Peyer's patch (tissue), 4 donors: Measurements from ENCODE around the gene AUTS2. TPM values are rescaled to one million over a fixed set of nuclear protein-coding genes. Genes with fewer than 3 reads are reported as not detected.

ENCODE experiments used
- DNase-seq, 3 donors: peaks; one replicate each; pipeline ENCODE4 v3.0.0-alpha.2; 2017 to 2019
- H3K27ac ChIP-seq, 4 donors: fragments of 200-600 bp; sonication (generic); one replicate each; pipeline ENCODE4 v1.5.1; 2016 to 2019
- H3K27me3 ChIP-seq, 2 donors: fragments of 200-600 bp; sonication (generic); one replicate each; pipeline ENCODE4 v1.5.1; 2019
- H3K36me3 ChIP-seq, 3 donors: fragments of 200-600 bp; sonication (generic); one replicate each; pipeline ENCODE4 v1.5.1; 2016 to 2019
- H3K4me1 ChIP-seq, 4 donors: fragments of 200-600 bp; sonication (generic); one replicate each; pipeline ENCODE4 v1.5.1; 2016 to 2019
- H3K4me3 ChIP-seq, 4 donors: fragments of 200-600 bp; sonication (generic); 1 replicate in 3 of 4; 2 replicates in 1 of 4; pipeline ENCODE4 v1.5.1; 2016 to 2019; ENCODE audit warnings: mild to moderate bottlenecking in 1 of 4
- H3K9me3 ChIP-seq, 4 donors: fragments of 200-600 bp; sonication (generic); one replicate each; pipeline ENCODE4 v1.5.1; 2016 to 2019; ENCODE audit warnings: mild to moderate bottlenecking in 1 of 4
- POLR2A ChIP-seq, 2 donors: fragments of 450-650 bp; IDR thresholded peaks; one replicate each; pipeline ENCODE4 v1.5.1; 2017; ENCODE audit warnings: antibody characterized with exemption in 2 of 2, mild to moderate bottlenecking in 2 of 2, moderate library complexity in 2 of 2
- total RNA-seq, 4 donors: library from RNA; depleted of rRNA; stranded (reverse); fragments of >200 nt; gene quantifications; one replicate each; pipeline ENCODE4 v1.1.0, GENCODE V29; 2016
- TF ChIP-seq, protein P1 (sequence below), 6 experiments: fragments of 450-650 bp in 4 of 6; fragments of 200-600 bp in 2 of 6; sonication (generic) in 1 of 6; IDR thresholded peaks; one replicate each; pipeline ENCODE4 v1.5.1; 2017 to 2019; ENCODE audit warnings: antibody characterized with exemption in 6 of 6, mild to moderate bottlenecking in 3 of 6, moderate library complexity in 1 of 6

Gene AUTS2
- total RNA-seq, 4 donors from 2014 or later = 55.9 to 90.0 (median 72.6) TPM

- no peak for DNase-seq
- no peaks in the 10 kb centered on the region for H3K9me3 ChIP-seq
Observed at GRCh38 chr7:70371652-70372051, 773.4 kb downstream of the AUTS2 start.

DNA sequence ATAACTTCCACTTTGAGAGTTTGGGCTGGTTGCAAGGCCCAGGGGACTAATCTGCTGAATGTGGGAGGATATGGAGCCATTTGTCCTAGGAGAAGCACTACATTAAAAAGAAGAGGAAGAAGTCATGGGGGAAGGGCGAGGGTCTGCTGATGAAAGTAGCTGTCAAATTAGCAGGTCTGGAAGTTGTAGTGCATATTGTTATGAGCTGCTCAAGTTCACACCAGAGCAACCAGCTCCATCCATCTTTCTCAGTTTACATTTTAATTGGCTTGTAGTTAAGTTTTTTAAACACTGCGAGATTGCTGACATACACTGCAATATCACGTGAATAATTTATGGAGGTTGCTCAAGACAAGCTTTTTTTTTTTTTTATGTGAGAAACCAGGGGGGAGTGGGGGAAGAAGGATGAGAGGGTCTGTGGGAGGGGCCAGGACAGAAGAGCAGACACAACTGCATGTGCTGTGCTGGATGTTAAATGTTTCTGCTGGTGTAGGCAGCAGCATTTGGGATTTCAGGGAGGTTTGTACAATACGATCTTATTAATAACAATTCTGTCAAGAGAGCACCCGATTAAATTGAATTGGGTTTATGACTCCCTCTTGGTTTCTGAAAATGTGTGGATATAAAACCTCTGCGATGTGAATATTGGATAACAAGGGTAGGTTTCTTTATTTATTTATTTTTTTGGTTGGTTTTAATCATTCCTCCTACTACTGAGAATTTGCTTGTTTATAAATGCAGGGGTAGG lies 774.7 kb downstream of the AUTS2 start:
- TF ChIP-seq POLR2A (IDR thresholded peaks at IDR 0.05) = no peak
- TF ChIP-seq, protein P1, sequence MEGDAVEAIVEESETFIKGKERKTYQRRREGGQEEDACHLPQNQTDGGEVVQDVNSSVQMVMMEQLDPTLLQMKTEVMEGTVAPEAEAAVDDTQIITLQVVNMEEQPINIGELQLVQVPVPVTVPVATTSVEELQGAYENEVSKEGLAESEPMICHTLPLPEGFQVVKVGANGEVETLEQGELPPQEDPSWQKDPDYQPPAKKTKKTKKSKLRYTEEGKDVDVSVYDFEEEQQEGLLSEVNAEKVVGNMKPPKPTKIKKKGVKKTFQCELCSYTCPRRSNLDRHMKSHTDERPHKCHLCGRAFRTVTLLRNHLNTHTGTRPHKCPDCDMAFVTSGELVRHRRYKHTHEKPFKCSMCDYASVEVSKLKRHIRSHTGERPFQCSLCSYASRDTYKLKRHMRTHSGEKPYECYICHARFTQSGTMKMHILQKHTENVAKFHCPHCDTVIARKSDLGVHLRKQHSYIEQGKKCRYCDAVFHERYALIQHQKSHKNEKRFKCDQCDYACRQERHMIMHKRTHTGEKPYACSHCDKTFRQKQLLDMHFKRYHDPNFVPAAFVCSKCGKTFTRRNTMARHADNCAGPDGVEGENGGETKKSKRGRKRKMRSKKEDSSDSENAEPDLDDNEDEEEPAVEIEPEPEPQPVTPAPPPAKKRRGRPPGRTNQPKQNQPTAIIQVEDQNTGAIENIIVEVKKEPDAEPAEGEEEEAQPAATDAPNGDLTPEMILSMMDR (IDR thresholded peaks at IDR 0.05) = no peak
- no peak for DNase-seq
- Histone ChIP-seq H3K27ac (no peak overlapping the region), H3K9me3 (no peaks in the 10 kb centered on the region), H3K36me3 (no peaks in the 10 kb centered on the region), H3K27me3 (no peaks in the 10 kb centered on the region), H3K4me1 (no peaks in the 10 kb centered on the region), H3K4me3 (no peak overlapping the region)

More at GRCh38 chr7:70371652-70372051, 773.4 kb downstream of the AUTS2 start:
- Histone ChIP-seq H3K4me3 (no peak overlapping the region), H3K4me1 (no peaks in the 10 kb centered on the region), H3K27ac (no peak overlapping the region), H3K27me3 (no peaks in the 10 kb centered on the region), H3K36me3 (no peaks in the 10 kb centered on the region)
- TF ChIP-seq, protein P1 (IDR thresholded peaks at IDR 0.05) = no peak
- no peak for TF ChIP-seq POLR2A (IDR thresholded peaks at IDR 0.05)

DNA sequence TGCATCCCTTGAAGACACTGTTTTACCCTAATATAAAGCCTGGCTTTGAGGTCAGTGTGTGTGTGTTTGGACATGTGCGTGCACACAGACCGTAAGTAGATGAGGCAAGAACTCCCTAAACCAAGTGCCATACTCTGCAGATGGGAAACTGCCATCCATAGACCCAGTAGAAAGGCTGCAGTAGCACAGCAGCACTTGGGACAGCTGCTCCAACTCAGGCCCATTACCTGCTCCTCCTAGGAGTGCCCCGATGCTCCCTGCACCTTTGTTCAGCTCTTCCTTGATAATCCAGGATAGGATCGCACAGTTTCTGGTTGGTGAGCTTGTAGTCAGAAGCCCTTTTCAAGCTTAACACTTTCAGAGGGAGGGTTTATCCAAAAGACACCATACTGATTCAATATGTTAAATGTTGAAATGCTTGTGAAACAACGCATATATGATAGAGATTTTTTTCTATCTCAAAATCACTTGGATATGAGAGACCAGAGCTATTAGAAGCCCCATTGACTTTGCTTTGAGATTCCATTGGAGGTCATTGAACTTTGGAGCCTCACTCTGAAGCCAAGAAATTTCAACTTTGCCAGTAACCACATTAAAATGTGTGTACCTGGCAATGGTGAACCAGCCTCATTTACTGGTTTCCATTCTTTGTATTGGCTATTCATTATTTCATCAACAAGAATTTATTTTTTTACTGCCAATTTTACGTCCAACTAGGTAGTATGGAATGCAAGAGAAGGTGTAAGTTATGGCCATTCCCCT lies 776.7 kb downstream of the AUTS2 start:
- no peaks in the 10 kb centered on the region for H3K36me3 ChIP-seq
- DNase-seq = no peak
- no peaks in the 10 kb centered on the region for H3K4me1 ChIP-seq
- H3K27ac ChIP-seq = no peak overlapping the region
- no peaks in the 10 kb centered on the region for H3K27me3 ChIP-seq
- no peak for TF ChIP-seq POLR2A (IDR thresholded peaks at IDR 0.05)
- TF ChIP-seq, protein P1 (IDR thresholded peaks at IDR 0.05) = no peak
- H3K9me3 ChIP-seq = no peaks in the 10 kb centered on the region
- no peak overlapping the region for H3K4me3 ChIP-seq

DNA sequence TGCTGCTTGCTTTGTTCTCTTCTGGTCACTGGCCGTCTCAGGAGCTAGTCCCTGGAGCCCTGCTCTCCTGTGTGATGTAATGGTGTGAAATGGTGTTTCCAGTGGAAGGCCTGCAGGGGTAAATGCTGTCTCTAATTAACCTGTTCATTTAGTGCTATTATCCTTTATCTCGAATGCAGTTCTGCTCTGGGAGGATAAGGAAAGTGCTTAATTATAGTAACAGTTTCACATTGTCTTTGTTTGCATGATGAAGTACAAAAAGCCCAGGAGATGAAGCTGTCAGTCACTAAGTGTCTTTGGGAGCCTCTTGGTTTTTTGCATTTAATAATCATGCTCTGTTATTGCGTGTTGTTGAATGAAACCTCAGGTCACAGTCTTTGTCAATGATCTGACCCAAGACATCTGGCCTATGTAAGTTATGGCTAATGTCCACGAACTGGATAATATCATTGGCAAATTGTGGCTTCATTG lies 778.3 kb downstream of the AUTS2 start:
- H3K4me1 ChIP-seq = no peaks in the 10 kb centered on the region
- TF ChIP-seq POLR2A (IDR thresholded peaks at IDR 0.05) = no peak
- TF ChIP-seq, protein P1 (IDR thresholded peaks at IDR 0.05) = no peak
- no peak for DNase-seq
- H3K4me3 ChIP-seq = no peak overlapping the region
- H3K9me3 ChIP-seq = no peaks in the 10 kb centered on the region
- no peaks in the 10 kb centered on the region for H3K36me3 ChIP-seq
- no peak overlapping the region for H3K27ac ChIP-seq
- no peaks in the 10 kb centered on the region for H3K27me3 ChIP-seq

- DNase-seq = no peak
- Histone ChIP-seq H3K27me3 (no peaks in the 10 kb centered on the region), H3K4me1 (no peaks in the 10 kb centered on the region), H3K4me3 (no peak overlapping the region), H3K36me3 (no peaks in the 10 kb centered on the region), H3K27ac (no peak overlapping the region), H3K9me3 (no peaks in the 10 kb centered on the region)
- no peak for TF ChIP-seq POLR2A (IDR thresholded peaks at IDR 0.05)
- TF ChIP-seq, protein P1 (IDR thresholded peaks at IDR 0.05) = no peak
Observed at GRCh38 chr7:70377957-70378356, 779.7 kb downstream of the AUTS2 start.
